Left forelimb (tissue), 1 donor: ENCODE measurements around the gene MRPS23.
A peak's percentile ranks its signal among the peaks of the same experiment; 100 is the strongest.

Source experiments
- DNase-seq: peaks from one replicate; pipeline ENCODE4 v3.0.0-alpha.2; 2018; ENCODE audit warnings: low spot score

The MRPS23 gene

GRCh38 chr17:57849874-57850754 is at the start of gene MRPS23:
Gene MRPS23 (minus strand): TSS chr17:57850044. CDS start chr17:57850010, 34 bp downstream.
- peak; percentile 96 for DNase-seq

- DNase-seq = no peak
Measured at GRCh38 chr17:57899391-57899790, 49.5 kb upstream of the MRPS23 start.

- DNase-seq = peak; percentile 92
Measured at GRCh38 chr17:57898487-57899311, 48.9 kb upstream of the MRPS23 start.

- DNase-seq = peak; percentile 85
Measured at GRCh38 chr17:57895382-57896060, 45.7 kb upstream of the MRPS23 start.

- no peak for DNase-seq
Measured at GRCh38 chr17:57894848-57895247, 45.0 kb upstream of the MRPS23 start.

GRCh38 chr17:57892820-57893595 is 43.2 kb upstream of the MRPS23 start:
- DNase-seq = peak; percentile 94

GRCh38 chr17:57892146-57892819 is 42.4 kb upstream of the MRPS23 start:
- peak; percentile 91 for DNase-seq

- no peak for DNase-seq
Measured at GRCh38 chr17:57890857-57891232, 41.0 kb upstream of the MRPS23 start.

GRCh38 chr17:57889892-57890856 is 40.3 kb upstream of the MRPS23 start:
- peak; percentile 73 for DNase-seq

- DNase-seq = no peak
Measured at GRCh38 chr17:57889252-57889651, 39.4 kb upstream of the MRPS23 start.

GRCh38 chr17:57888311-57889216 is 38.7 kb upstream of the MRPS23 start:
- no peak for DNase-seq

- DNase-seq = no peak
Measured at GRCh38 chr17:57887161-57887560, 37.3 kb upstream of the MRPS23 start.

- DNase-seq = no peak
Measured at GRCh38 chr17:57886020-57886419, 36.2 kb upstream of the MRPS23 start.

GRCh38 chr17:57885148-57885915 is 35.5 kb upstream of the MRPS23 start:
- no peak for DNase-seq

- DNase-seq = peak; percentile 85
Measured at GRCh38 chr17:57881783-57882351, 32.0 kb upstream of the MRPS23 start.

- DNase-seq = peak; percentile 78
Measured at GRCh38 chr17:57881143-57881542, 31.3 kb upstream of the MRPS23 start.

- no peak for DNase-seq
Measured at GRCh38 chr17:57880086-57880456, 30.2 kb upstream of the MRPS23 start.
